ENCODE measurements around the gene TRIM77. TPM values are rescaled to one million over a fixed set of nuclear protein-coding genes. Genes with fewer than 3 reads are reported as not detected.
"Not testable (repeated sequence)": the region's sequence is repeated elsewhere in the genome, so short reads cannot be mapped to it uniquely, and the experiment has no call there.

The TRIM77 gene
- not detected for total RNA-seq (ENCODE audit: unreplicated experiment)
- long read RNA-seq, result 0 reads

GRCh38 chr11:89709999-89710398 lies at the start of gene TRIM77:
TSS of gene TRIM77 (plus strand) at chr11:89710299. CDS start at chr11:89710299, 0 bp downstream.
- DNase-seq (ENCODE audit: low spot score); H3K4me3 Mint-ChIP-seq (ENCODE audit: unreplicated experiment); H3K27ac Mint-ChIP-seq (ENCODE audit: unreplicated experiment); H3K27me3 Mint-ChIP-seq (ENCODE audit: unreplicated experiment); H3K9me3 Mint-ChIP-seq (ENCODE audit: unreplicated experiment); H3K4me1 Mint-ChIP-seq (ENCODE audit: unreplicated experiment); H3K36me3 Mint-ChIP-seq (ENCODE audit: low read depth, unreplicated experiment): not testable (repeated sequence)

DNA sequence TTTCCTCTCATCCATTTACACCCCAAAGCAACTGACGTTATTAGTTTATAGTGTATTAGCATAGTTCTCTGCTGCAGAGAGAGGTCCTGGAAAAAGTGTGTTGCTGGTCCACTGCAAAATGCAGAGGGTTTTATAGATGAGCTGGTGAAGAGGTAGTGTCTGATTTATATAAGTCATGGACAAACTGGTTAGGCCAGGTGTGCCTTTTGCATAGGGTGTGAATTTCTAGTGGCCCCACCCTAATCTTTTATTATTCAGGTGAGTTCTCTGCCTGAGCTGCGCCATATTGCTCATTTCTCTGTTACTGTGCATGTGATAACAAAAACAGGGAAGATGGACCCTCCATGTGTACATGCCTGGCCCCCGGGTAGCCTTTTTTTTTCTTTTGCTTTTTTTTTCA lies 43.1 kb upstream of the TRIM77 start:
- TF ChIP-seq, protein P1, sequence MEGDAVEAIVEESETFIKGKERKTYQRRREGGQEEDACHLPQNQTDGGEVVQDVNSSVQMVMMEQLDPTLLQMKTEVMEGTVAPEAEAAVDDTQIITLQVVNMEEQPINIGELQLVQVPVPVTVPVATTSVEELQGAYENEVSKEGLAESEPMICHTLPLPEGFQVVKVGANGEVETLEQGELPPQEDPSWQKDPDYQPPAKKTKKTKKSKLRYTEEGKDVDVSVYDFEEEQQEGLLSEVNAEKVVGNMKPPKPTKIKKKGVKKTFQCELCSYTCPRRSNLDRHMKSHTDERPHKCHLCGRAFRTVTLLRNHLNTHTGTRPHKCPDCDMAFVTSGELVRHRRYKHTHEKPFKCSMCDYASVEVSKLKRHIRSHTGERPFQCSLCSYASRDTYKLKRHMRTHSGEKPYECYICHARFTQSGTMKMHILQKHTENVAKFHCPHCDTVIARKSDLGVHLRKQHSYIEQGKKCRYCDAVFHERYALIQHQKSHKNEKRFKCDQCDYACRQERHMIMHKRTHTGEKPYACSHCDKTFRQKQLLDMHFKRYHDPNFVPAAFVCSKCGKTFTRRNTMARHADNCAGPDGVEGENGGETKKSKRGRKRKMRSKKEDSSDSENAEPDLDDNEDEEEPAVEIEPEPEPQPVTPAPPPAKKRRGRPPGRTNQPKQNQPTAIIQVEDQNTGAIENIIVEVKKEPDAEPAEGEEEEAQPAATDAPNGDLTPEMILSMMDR (IDR thresholded peaks at IDR 0.05; ENCODE audit: unreplicated experiment), result no peak
- H3K27me3 Mint-ChIP-seq (ENCODE audit: unreplicated experiment), result no peaks in the 10 kb centered on the region
- no peak for DNase-seq (ENCODE audit: low spot score)
- H3K4me1 Mint-ChIP-seq (ENCODE audit: unreplicated experiment), result peaks cover 6% of the 10 kb centered on the region
- H3K4me3 Mint-ChIP-seq (ENCODE audit: unreplicated experiment), result no peak overlapping the region
- H3K9me3 Mint-ChIP-seq (ENCODE audit: unreplicated experiment), result no peaks in the 10 kb centered on the region
- H3K27ac Mint-ChIP-seq (ENCODE audit: unreplicated experiment), result no peak overlapping the region
- no peaks in the 10 kb centered on the region for H3K36me3 Mint-ChIP-seq (ENCODE audit: low read depth, unreplicated experiment)

GRCh38 chr11:89668158-89668557 lies 41.9 kb upstream of the TRIM77 start:
- not testable (repeated sequence) for DNase-seq (ENCODE audit: low spot score); H3K9me3 Mint-ChIP-seq (ENCODE audit: unreplicated experiment); H3K36me3 Mint-ChIP-seq (ENCODE audit: low read depth, unreplicated experiment); H3K27ac Mint-ChIP-seq (ENCODE audit: unreplicated experiment); H3K4me3 Mint-ChIP-seq (ENCODE audit: unreplicated experiment); H3K4me1 Mint-ChIP-seq (ENCODE audit: unreplicated experiment); H3K27me3 Mint-ChIP-seq (ENCODE audit: unreplicated experiment)

- H3K36me3 Mint-ChIP-seq (ENCODE audit: low read depth, unreplicated experiment); H3K27me3 Mint-ChIP-seq (ENCODE audit: unreplicated experiment); H3K4me1 Mint-ChIP-seq (ENCODE audit: unreplicated experiment); H3K27ac Mint-ChIP-seq (ENCODE audit: unreplicated experiment); H3K9me3 Mint-ChIP-seq (ENCODE audit: unreplicated experiment); DNase-seq (ENCODE audit: low spot score); H3K4me3 Mint-ChIP-seq (ENCODE audit: unreplicated experiment): not testable (repeated sequence)
Measured at GRCh38 chr11:89669586-89669985, 40.5 kb upstream of the TRIM77 start.

DNA sequence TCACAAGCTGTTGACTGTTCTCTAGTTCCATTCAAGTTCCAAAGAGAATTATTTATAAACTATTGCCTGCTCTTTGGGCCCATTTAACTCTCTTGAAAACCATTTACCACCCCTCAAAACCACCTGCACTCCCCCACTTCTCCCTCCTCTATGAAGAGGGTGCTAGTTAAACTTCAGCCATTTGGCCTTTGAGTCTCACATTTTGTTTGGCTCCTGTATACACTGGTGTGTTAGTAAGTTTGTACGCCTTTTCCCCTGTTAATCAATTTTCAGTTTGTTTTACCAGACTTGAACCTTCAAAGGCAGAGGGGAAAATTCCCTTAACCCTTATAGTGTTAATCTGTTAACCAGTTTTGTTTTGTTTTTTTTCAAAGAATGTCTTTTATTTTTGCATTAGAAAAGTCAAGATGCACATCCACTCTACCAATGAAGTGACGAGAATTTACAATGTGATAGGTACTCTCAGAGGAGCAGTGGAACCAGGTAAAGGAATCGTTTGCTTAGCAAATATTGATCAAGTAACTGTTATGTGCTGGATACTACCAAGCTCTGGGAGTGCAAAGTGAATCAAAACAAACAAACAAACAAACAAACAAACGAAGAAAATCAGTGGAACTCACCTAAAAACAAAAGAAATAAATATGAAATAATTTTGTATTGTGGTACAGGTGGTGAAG lies 40.0 kb upstream of the TRIM77 start:
- not testable (repeated sequence) for H3K4me3 Mint-ChIP-seq (ENCODE audit: unreplicated experiment); H3K9me3 Mint-ChIP-seq (ENCODE audit: unreplicated experiment); H3K36me3 Mint-ChIP-seq (ENCODE audit: low read depth, unreplicated experiment); DNase-seq (ENCODE audit: low spot score); H3K27ac Mint-ChIP-seq (ENCODE audit: unreplicated experiment); H3K27me3 Mint-ChIP-seq (ENCODE audit: unreplicated experiment); H3K4me1 Mint-ChIP-seq (ENCODE audit: unreplicated experiment)

DNA sequence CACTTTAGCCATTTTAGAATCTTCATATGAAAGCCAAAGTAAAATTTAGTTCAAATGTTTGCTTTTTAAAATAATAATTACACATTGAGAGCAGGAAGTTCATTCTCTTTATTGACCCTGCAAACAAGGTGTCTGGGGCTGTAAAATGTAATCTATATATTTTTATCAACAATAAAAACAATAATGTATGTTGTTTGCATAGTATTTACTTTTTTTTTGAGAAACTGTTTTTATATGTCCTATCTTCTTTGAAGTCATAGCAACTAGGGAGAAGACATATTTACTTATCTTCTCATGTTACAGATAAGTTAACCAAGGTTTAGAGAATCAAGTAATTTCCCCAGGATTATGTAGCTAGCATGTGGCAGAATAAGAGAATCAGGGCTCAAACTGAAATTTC lies 37.6 kb upstream of the TRIM77 start:
- not testable (repeated sequence) for H3K27ac Mint-ChIP-seq (ENCODE audit: unreplicated experiment); H3K36me3 Mint-ChIP-seq (ENCODE audit: low read depth, unreplicated experiment); H3K27me3 Mint-ChIP-seq (ENCODE audit: unreplicated experiment); H3K4me3 Mint-ChIP-seq (ENCODE audit: unreplicated experiment); H3K4me1 Mint-ChIP-seq (ENCODE audit: unreplicated experiment); DNase-seq (ENCODE audit: low spot score); H3K9me3 Mint-ChIP-seq (ENCODE audit: unreplicated experiment)

GRCh38 chr11:89673380-89673779 lies 36.7 kb upstream of the TRIM77 start:
- peaks cover 12% of the 10 kb centered on the region for H3K4me1 Mint-ChIP-seq (ENCODE audit: unreplicated experiment)
- H3K27me3 Mint-ChIP-seq (ENCODE audit: unreplicated experiment); H3K27ac Mint-ChIP-seq (ENCODE audit: unreplicated experiment); H3K9me3 Mint-ChIP-seq (ENCODE audit: unreplicated experiment); DNase-seq (ENCODE audit: low spot score); H3K4me3 Mint-ChIP-seq (ENCODE audit: unreplicated experiment); H3K36me3 Mint-ChIP-seq (ENCODE audit: low read depth, unreplicated experiment): not testable (repeated sequence)

DNA sequence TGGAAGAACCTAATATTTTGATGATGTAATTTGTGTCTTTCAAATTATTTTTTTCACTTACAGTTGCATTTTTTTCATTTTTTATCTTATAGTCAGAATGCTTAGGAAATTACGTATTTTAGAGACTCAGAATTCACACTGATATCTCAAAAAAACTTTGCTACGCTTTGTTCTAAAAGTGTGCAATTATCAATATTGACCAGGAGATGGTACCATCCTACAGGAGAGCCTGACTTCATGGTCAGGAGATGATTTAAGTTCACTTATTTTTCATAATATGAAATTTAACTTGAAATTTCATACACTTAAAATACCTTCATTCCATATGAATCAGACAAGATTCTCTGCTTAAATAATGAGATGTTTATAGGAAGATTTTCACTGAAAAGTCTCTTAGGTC lies 34.7 kb upstream of the TRIM77 start:
- not testable (repeated sequence) for H3K27me3 Mint-ChIP-seq (ENCODE audit: unreplicated experiment); DNase-seq (ENCODE audit: low spot score); H3K27ac Mint-ChIP-seq (ENCODE audit: unreplicated experiment); H3K4me3 Mint-ChIP-seq (ENCODE audit: unreplicated experiment); H3K36me3 Mint-ChIP-seq (ENCODE audit: low read depth, unreplicated experiment); H3K9me3 Mint-ChIP-seq (ENCODE audit: unreplicated experiment); H3K4me1 Mint-ChIP-seq (ENCODE audit: unreplicated experiment)
- TF ChIP-seq, protein P1 (IDR thresholded peaks at IDR 0.05; ENCODE audit: unreplicated experiment), result peak; percentile 31

DNA sequence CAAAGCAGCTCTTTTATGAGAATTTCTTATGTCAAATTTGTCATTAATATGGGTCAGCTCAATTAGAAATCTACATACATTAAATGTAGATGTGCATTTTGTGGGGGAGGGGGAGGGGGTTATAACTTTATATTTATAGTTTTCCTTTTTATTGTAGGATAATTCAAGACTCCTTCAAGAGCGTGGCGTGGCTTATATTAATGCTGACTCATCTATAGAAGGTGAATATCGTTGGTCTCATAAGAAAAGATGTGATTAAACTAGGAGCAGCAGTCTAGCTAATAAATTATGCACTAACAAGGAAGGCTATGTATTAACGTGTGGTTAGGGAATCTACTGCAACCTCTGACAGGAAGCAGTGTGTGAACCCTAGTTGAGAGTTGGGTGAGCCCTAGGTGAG lies 34.2 kb upstream of the TRIM77 start:
- H3K4me3 Mint-ChIP-seq (ENCODE audit: unreplicated experiment); H3K36me3 Mint-ChIP-seq (ENCODE audit: low read depth, unreplicated experiment); H3K27me3 Mint-ChIP-seq (ENCODE audit: unreplicated experiment); DNase-seq (ENCODE audit: low spot score); H3K9me3 Mint-ChIP-seq (ENCODE audit: unreplicated experiment); H3K27ac Mint-ChIP-seq (ENCODE audit: unreplicated experiment); H3K4me1 Mint-ChIP-seq (ENCODE audit: unreplicated experiment): not testable (repeated sequence)

GRCh38 chr11:89707080-89707479 lies 3.0 kb upstream of the TRIM77 start:
- not testable (repeated sequence) for H3K36me3 Mint-ChIP-seq (ENCODE audit: low read depth, unreplicated experiment); H3K27me3 Mint-ChIP-seq (ENCODE audit: unreplicated experiment); H3K4me3 Mint-ChIP-seq (ENCODE audit: unreplicated experiment); H3K9me3 Mint-ChIP-seq (ENCODE audit: unreplicated experiment); H3K27ac Mint-ChIP-seq (ENCODE audit: unreplicated experiment); H3K4me1 Mint-ChIP-seq (ENCODE audit: unreplicated experiment); DNase-seq (ENCODE audit: low spot score)

Data from endothelial cell (in vitro differentiated cells).